IPS-15b (cell line): Measurements from ENCODE around the gene ARFRP1.
"Not testable (repeated sequence)": the region's sequence is repeated elsewhere in the genome, so short reads cannot be mapped to it uniquely, and the experiment has no call there.

Source experiments
- H3K27me3 ChIP-seq: one replicate; pipeline ENCODE4 v1.6.1; 2013; ENCODE audit warnings: low read length; ENCODE audit not compliant: control insufficient read depth, insufficient read depth
- H3K36me3 ChIP-seq: one replicate; pipeline ENCODE4 v1.6.1; 2013; ENCODE audit warnings: low read length; ENCODE audit not compliant: control insufficient read depth, insufficient read depth
- H3K4me1 ChIP-seq: one replicate; pipeline ENCODE4 v1.6.1; 2013; ENCODE audit warnings: mild to moderate bottlenecking, low read length; ENCODE audit not compliant: control insufficient read depth, insufficient read depth
- H3K4me3 ChIP-seq: one replicate; pipeline ENCODE4 v1.5.1; 2013; ENCODE audit warnings: low read depth, low read length
- H3K9ac ChIP-seq: one replicate; pipeline ENCODE4 v1.6.1; 2013; ENCODE audit warnings: low read depth, mild to moderate bottlenecking, low read length
- H3K9me3 ChIP-seq: one replicate; pipeline ENCODE4 v1.6.1; 2013; ENCODE audit warnings: mild to moderate bottlenecking, low read length; ENCODE audit not compliant: control insufficient read depth, insufficient read depth

ARFRP1 gene

DNA sequence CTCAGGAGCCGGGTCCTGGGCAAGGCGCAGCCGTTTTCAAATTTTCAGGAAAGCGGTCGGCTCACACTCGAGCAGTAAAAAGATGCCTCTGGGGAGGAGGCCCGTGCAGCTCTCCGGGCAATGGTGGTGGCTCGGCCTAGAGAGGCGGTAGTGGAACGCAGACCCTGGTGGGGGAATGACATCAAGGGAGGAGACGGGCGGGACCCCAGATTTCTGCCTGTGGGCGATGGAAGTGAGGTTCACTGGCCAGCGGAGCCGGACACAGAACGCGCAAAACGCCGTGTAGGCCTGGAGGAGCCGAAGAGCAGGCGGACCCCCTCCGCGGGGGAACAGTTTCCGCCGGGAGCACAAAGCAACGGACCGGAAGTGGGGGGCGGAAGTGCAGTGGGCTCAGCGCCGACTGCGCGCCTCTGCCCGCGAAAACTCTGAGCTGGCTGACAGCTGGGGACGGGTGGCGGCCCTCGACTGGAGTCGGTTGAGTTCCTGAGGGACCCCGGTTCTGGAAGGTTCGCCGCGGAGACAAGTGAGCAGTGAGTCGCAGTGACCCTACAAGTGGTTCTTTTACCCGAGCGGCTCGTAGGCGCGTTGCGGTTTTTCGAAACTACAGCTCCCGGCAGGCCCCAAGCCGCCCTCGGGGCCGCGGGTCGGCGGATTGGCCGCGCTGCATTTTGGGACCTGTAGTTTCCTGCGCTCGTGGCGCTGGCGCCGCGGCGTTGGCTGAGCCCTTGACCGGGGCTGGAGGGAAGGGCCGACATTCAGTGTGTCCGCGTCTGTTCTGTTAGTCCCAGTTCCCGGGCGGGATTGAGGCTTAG lies 49.6 kb downstream of the ARFRP1 start, which contains the start of gene RTEL1:
Gene RTEL1 (plus strand): TSS at position 376 of the 812 bp plus-strand sequence. CDS start 1,091 bp downstream, outside the sequence.
- Histone ChIP-seq H3K9ac (peak within 1 kb of the TSS; percentile 73), H3K36me3 (peaks cover 21% of the 10 kb centered on the region), H3K4me1 (peaks cover 4% of the 10 kb centered on the region), H3K9me3 (no peaks in the 10 kb centered on the region), H3K4me3 (peak within 1 kb of the TSS; percentile 80), H3K27me3 (no peaks in the 10 kb centered on the region)

DNA sequence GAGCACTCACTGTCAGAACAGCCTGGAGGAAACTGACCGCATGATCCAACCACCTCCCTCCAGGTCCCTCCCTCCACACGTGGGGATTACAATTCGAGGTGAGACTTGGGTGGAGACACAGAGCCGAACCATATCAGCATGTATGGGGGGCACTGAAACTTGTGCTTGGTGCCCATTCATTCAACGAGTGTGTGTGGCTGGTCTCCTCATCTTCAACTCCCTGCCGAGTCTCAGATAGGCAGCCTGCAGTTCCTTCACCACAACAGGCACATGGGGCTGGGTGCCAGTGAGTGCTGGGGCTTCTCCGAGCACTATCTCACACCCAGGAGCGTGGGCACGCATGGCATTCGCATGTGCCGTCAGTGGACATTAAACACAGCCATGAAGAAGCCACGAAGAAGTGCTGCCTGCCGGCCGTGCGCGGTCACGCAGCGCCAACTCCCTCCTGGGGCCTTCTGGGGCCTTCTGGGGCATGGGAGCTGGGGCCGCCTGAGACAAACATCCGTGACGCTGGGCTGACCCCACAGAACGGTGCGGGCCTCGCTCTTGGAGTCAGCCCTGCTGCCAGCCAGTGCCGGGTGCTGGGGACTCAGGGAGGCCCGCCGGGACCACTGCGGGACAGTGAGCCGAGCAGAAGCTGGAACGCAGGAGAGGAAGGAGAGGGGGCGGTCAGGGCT lies 50.4 kb downstream of the ARFRP1 start:
- Histone ChIP-seq H3K4me1 (peaks cover 4% of the 10 kb centered on the region), H3K27me3 (no peaks in the 10 kb centered on the region), H3K9me3 (no peaks in the 10 kb centered on the region), H3K4me3 (peak overlapping the region; percentile 80), H3K36me3 (peaks cover 14% of the 10 kb centered on the region), H3K9ac (peak overlapping the region; percentile 73)

DNA sequence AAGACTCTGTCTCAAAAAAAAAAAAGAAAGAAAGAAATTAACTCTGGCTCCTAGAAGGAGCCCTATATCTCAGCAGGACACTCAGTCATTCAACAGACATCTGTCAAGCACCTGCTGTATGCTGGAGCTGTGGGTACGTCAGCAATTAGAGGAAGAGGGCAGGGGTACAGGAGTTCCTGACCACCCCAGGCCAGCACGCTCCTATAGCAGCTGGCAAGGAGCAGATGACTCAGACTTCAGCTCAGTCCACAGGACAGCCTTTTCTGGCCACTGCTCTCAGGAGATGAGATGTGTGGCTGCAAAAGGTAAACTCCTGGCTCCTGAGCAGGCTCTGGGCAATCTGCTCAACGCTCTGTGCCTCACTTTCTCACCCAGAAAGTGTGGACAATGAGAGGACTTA lies 51.3 kb downstream of the ARFRP1 start:
- H3K27me3 ChIP-seq, result peaks cover 3% of the 10 kb centered on the region
- H3K9me3 ChIP-seq, result no peaks in the 10 kb centered on the region
- no peak overlapping the region for H3K4me3 ChIP-seq
- no peak overlapping the region for H3K9ac ChIP-seq
- H3K4me1 ChIP-seq, result peaks cover 4% of the 10 kb centered on the region
- peaks cover 6% of the 10 kb centered on the region for H3K36me3 ChIP-seq

DNA sequence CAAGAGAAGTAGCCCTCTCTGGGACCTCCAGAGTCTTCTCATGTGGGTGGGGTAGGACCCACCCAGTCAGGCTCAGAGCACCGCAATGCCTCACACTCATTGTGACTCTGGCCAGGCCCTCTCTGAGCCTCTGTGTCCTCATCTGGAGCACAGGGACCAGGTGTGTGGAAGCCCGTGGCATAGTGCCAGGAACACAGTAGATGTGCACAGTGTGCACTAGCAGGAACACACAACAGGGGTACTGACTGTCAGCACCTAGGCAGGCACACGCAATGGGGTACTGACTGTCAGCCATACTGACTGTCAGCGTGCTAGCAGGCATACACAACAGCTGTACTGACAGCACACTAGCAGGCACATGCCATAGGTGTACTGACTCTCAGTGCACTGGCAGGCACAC lies 52.5 kb downstream of the ARFRP1 start:
- Histone ChIP-seq H3K27me3 (peaks cover 5% of the 10 kb centered on the region), H3K9ac (no peak overlapping the region), H3K4me1 (peaks cover 4% of the 10 kb centered on the region), H3K4me3 (no peak overlapping the region), H3K36me3 (no peaks in the 10 kb centered on the region), H3K9me3 (no peaks in the 10 kb centered on the region)

DNA sequence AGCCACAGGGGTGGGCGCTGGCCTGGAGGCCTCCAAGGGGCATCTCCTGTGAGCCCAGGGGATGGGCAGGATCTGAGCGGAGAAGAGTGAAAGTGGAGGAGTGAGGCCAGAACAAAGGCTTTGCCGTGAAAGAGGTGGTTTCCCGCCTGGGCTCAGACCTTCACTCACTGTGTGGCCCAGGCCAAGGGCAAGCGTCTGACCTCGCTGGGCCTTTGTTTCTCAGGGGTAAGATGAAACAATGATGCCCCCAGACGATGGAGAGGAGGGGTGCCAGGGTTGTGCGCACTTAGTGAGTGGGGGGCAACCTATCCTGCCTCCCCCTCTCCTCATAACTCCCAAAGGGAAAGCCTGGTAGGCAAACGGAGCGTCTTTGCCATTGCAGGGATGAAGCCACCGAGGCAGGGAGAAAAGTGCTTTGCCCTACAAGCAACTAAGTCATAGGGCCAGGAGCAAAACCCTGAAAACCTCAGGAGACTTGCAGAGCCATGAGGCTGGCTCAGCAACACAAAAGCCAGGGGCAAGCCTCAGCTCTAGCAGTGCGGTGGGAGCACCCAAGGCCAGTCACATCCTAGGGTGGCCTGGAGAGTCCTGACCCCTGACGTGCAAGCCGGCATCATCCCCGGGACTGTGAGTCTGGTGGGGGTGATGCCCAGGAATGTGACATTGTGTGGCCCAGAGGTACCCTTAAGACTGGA lies 53.7 kb downstream of the ARFRP1 start:
- peaks cover 5% of the 10 kb centered on the region for H3K27me3 ChIP-seq
- no peaks in the 10 kb centered on the region for H3K36me3 ChIP-seq
- H3K4me1 ChIP-seq, result peaks cover 4% of the 10 kb centered on the region
- H3K9ac ChIP-seq, result peak overlapping the region; percentile 28
- no peaks in the 10 kb centered on the region for H3K9me3 ChIP-seq
- H3K4me3 ChIP-seq, result peak overlapping the region; percentile 61

DNA sequence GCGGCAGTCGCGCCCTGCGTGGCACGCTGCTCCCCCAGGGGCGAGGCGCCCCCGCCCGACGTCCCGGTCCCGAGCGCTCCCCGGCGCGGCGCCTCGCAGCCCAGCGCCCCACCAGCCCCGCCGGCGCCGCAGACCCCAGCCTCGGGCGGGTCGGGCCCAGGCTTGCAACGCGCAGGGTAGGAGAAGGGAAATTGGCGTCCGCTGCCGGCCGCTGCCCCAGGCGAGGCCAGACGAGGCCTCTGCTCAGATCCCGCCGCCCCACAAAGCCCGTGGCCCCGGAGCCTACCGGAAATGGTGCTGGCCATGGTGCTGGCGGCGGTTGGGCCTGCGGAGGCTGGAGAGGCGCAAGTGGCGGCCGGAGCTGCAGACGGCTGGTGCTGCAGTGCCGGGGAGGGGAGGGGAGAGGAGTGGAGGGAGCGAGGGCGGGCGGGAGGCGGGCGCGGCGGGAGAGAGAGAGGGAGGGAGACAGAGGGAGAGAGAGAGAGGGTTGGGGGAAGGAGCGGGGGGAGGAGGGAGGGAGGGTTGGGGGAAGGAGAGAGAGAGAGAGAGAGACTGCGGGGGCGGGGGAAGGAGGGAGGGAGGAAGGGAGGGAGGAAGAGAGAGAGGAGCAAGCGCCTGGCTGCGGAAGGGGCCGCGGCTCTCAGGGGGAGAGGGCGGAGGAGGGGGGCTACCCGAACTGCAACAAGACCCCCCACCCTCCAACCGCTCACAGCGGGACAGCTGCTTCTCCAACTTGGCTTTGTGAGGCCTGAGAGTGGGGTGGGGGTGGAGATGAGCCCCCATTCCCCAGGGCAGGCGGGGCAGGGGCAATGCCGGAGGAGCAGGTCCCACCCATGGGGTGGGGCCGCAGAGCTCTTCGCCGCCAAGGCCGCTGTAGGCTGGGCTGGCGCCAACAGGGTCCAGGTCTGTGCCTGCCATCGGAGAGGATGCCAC lies 54.5 kb downstream of the ARFRP1 start, which contains the start of gene STMN3:
Gene STMN3 (minus strand): TSS at position 384 of the 933 bp plus-strand sequence. CDS start 79 bp downstream, at position 305.
- H3K4me3 ChIP-seq, result peak within 1 kb of the TSS; percentile 61
- H3K9ac ChIP-seq, result peak within 1 kb of the TSS; percentile 28

DNA sequence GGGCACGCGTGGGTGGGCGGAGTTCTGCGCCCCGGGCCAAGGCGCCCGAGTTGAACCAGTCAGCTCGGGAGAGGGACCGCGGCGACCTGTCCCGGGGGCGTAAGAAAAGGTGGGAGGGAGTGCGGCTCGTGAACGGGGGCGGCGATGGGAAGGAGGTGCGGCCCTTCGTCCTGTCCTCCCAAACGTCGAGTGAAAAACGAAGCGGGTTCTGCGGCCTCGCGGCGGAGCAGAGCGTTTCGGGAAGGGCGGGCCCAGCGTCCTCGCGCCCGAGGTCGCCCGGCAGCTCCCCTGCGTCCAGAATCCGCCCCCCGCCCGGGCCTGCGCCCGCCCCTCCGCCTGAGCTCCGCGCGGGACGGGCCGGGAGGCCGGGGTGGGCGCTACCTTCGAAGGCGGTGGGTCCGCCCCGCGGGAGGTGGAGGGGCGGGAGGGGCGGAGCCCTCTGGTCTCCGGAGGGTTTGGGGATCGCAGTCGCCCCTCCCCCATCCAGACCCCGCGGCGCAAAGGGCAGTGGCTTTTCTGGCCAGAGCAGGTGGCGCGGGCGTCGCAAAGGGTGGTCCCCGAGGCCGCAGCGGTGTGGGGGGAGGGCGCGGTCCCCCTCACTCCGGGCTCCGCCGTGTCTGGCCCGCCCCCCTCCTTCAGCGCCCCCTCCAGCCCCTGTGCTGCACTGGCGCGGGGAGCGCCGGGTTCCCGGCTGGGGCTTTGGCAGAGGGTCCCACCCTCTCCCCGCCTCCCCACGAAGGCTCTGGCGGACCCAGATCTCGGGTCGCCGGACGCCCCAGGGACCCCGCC lies 55.4 kb downstream of the ARFRP1 start:
- peaks cover 5% of the 10 kb centered on the region for H3K27me3 ChIP-seq
- H3K9me3 ChIP-seq, result no peaks in the 10 kb centered on the region
- H3K4me3 ChIP-seq, result peak overlapping the region; percentile 55
- H3K4me1 ChIP-seq, result peaks cover 4% of the 10 kb centered on the region
- no peak overlapping the region for H3K9ac ChIP-seq
- no peaks in the 10 kb centered on the region for H3K36me3 ChIP-seq

More for the DNA sequence above, 54.5 kb downstream of the ARFRP1 start, which contains the start of gene STMN3:
- peaks cover 4% of the 10 kb centered on the region for H3K4me1 ChIP-seq
- H3K36me3 ChIP-seq, result no peaks in the 10 kb centered on the region
- peaks cover 5% of the 10 kb centered on the region for H3K27me3 ChIP-seq
- H3K9me3 ChIP-seq, result no peaks in the 10 kb centered on the region

DNA sequence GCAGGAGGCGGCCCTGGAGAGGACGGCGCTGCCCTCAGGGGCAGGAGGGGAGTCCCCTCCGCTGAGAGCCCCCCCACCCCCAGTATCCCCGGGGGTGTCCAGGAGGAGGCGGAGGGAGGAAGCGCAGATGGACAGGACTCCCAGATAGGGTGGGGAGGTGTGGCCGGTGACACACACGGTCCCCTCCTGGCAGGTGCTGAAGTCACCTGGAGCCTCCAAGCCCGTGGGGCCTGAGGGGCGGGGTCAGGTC lies 55.9 kb downstream of the ARFRP1 start:
- Histone ChIP-seq H3K9ac (no peak overlapping the region), H3K4me3 (peak overlapping the region; percentile 55), H3K36me3 (no peaks in the 10 kb centered on the region), H3K27me3 (peaks cover 5% of the 10 kb centered on the region), H3K4me1 (peaks cover 4% of the 10 kb centered on the region), H3K9me3 (no peaks in the 10 kb centered on the region)

DNA sequence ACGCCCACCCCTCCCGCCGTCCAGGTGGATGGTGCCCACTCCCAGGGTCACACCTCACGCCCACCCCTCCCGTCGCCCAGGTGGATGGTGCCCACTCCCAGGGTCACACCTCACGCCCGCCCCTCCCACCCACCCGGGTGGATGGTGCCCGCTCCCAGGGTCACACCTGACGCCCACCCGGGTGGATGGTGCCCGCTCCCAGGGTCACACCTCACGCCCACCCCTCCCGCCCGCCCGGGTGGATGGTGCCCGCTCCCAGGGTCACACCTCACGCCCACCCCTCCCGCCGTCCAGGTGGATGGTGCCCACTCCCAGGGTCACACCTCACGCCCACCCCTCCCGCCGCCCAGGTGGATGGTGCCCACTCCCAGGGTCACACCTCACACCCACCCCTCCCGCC lies 57.3 kb downstream of the ARFRP1 start:
- not testable (repeated sequence) for H3K4me1 ChIP-seq, H3K4me3 ChIP-seq, H3K36me3 ChIP-seq, H3K9ac ChIP-seq, H3K9me3 ChIP-seq, H3K27me3 ChIP-seq

DNA sequence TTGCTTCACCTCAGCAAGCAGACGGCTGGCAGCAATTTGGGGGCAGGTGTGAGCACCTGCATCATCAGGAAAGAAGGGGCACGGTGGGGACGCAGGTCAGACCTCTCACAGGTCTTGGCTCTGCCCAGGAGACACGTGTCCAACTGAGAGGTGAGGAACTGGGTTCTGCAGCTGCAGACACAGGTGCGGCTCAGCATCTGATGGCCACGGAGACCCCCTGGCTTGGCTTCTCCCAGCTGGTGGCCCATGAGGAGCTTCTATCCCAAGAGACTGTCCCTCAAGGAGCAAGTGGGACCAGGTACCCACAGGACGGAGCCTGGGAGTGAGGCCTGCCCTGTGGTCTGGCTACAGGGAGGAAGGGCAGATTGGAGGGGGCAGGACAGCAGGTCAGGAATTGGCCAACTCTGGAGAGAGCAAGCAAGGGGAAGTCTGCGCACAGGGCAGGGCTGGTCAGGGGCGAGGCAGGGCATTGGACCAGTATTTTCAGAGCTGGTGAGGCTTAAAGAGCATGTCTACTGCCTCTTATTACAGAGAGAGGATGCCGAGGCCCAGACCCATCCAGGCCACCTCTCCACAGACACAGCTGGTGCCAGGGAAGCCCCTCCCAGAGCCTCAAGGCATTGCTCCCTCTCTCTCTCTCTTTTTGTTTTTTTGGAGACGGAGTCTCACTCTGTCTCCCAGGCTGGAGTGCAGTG lies 58.7 kb downstream of the ARFRP1 start:
- Histone ChIP-seq H3K36me3 (no peaks in the 10 kb centered on the region), H3K9ac (no peak overlapping the region), H3K27me3 (peaks cover 5% of the 10 kb centered on the region), H3K4me1 (peaks cover under 1% of the 10 kb centered on the region), H3K9me3 (no peaks in the 10 kb centered on the region), H3K4me3 (no peak overlapping the region)
